ENCODE data around the gene CACNA1A. TPM values are rescaled to one million over a fixed set of nuclear protein-coding genes. Genes with fewer than 3 reads are reported as not detected.

CACNA1A gene
- total RNA-seq, 2 experiments from 2014 or later: 0.19 to 0.78 TPM

GRCh38 chr19:13214036-13214730 is 292.1 kb downstream of the CACNA1A start:
- DNase-seq (ENCODE audit: low spot score): no peak
- H3K9me2 ChIP-seq (ENCODE audit: insufficient read depth, low read length): no peaks in the 10 kb centered on the region
- BruUV-seq (replicated peaks): no TSS peak
- H4K20me1 ChIP-seq (ENCODE audit: insufficient read depth, low read length): no peaks in the 10 kb centered on the region
- no peak overlapping the region for H3K4me3 ChIP-seq (ENCODE audit: low read depth, low read length, poor library complexity, severe bottlenecking)
- ChIA-PET CTCF (ENCODE audit: unreplicated experiment) (no interaction called here), POLR2A (interaction anchor here (0.6 kb wide), 1 partner anchor 31 kb away, joined by 3 read pairs; no protein-coding TSS in a partner anchor)
- H3K4me1 ChIP-seq (ENCODE audit: insufficient read depth, low read length, poor library complexity, severe bottlenecking): peaks cover 24% of the 10 kb centered on the region
- no peak overlapping the region for H3K4me2 ChIP-seq (ENCODE audit: low read length)
- no peak overlapping the region for H3K27ac ChIP-seq (ENCODE audit: low read depth, low read length, poor library complexity, severe bottlenecking)
- TF ChIP-seq EZH2phosphoT487 (IDR thresholded peaks at IDR 0.05; ENCODE audit: borderline replicate concordance, low read depth, low read length) (no peak), CTCF (conservative IDR thresholded peaks at IDR 0.05; ENCODE audit: low read length) (no peak)
- H2AFZ ChIP-seq (ENCODE audit: low read length): no peak overlapping the region
- intact Hi-C loops (cut with micrococcal nuclease; ENCODE audit: unreplicated experiment): no loop called here
- no peaks in the 10 kb centered on the region for H3K36me3 ChIP-seq (ENCODE audit: insufficient read depth, low read length)
- H3K9me3 ChIP-seq (ENCODE audit: low read length): no peaks in the 10 kb centered on the region
- H3K79me2 ChIP-seq (ENCODE audit: insufficient read depth, low read depth, low read length): no peaks in the 10 kb centered on the region

GRCh38 chr19:13212759-13213330 is 293.4 kb downstream of the CACNA1A start:
- POLR2A ChIA-PET: no interaction called here
- Histone ChIP-seq H2AFZ (ENCODE audit: low read length) (no peak overlapping the region), H3K4me1 (ENCODE audit: insufficient read depth, low read length, poor library complexity, severe bottlenecking) (peaks cover 35% of the 10 kb centered on the region), H3K4me3 (ENCODE audit: low read depth, low read length, poor library complexity, severe bottlenecking) (no peak overlapping the region), H3K27ac (ENCODE audit: low read depth, low read length, poor library complexity, severe bottlenecking) (no peak overlapping the region), H4K20me1 (ENCODE audit: insufficient read depth, low read length) (no peaks in the 10 kb centered on the region), H3K9me3 (ENCODE audit: low read length) (no peaks in the 10 kb centered on the region), H3K36me3 (ENCODE audit: insufficient read depth, low read length) (no peaks in the 10 kb centered on the region), H3K79me2 (ENCODE audit: insufficient read depth, low read depth, low read length) (no peaks in the 10 kb centered on the region), H3K9me2 (ENCODE audit: insufficient read depth, low read length) (no peaks in the 10 kb centered on the region), H3K4me2 (ENCODE audit: low read length) (no peak overlapping the region)
- no TSS peak for BruUV-seq (replicated peaks)
- CTCF ChIA-PET (ENCODE audit: unreplicated experiment): no interaction called here
- TF ChIP-seq EZH2phosphoT487 (IDR thresholded peaks at IDR 0.05; ENCODE audit: borderline replicate concordance, low read depth, low read length): no peak
- peak; percentile 91 for TF ChIP-seq CTCF (conservative IDR thresholded peaks at IDR 0.05; ENCODE audit: low read length)
- intact Hi-C loops (cut with micrococcal nuclease; ENCODE audit: unreplicated experiment): no loop called here
- DNase-seq (ENCODE audit: low spot score): peak; percentile 84
